Islet precursor cell (in vitro differentiated cells): ENCODE results near the gene PPP1R18.
A peak's percentile ranks its signal among the peaks of the same experiment; 100 is the strongest.
"Not testable (repeated sequence)": the region's sequence is repeated elsewhere in the genome, so short reads cannot be mapped to it uniquely, and the experiment has no call there.

ENCODE experiments used
- DNase-seq: peaks from one replicate; pipeline ENCODE4 v3.0.0-alpha.2; 2018

The PPP1R18 gene

GRCh38 chr6:30719791-30720737 lies 33.6 kb upstream of the PPP1R18 start, which contains the start of gene TUBB:
TUBB (plus strand) TSS chr6:30720352; CDS start chr6:30720507, 155 bp downstream.
- peak; percentile 99 for DNase-seq

DNA sequence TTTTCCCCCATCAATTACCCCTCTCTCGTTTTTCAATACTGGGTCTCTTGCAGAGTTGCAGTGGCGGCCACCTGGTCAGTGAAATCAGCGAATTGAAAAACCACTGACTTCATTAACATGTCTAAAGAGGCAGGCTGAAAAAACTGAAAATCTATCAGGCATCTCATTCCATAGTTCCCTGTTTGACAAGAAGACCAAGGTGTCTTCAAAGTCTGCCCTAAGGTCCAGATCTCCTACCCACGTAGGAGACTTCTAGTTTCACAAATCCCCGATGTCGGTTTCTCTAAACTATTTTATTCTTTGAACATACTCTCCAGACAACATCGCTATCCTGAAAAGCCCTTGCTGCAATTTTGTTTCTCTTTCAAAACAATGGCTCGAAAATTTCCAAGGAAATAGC lies 32.9 kb upstream of the PPP1R18 start:
- no peak for DNase-seq

- not testable (repeated sequence) for DNase-seq
Observed at GRCh38 chr6:30717845-30718720, 31.6 kb upstream of the PPP1R18 start.

GRCh38 chr6:30717129-30717844 lies 30.8 kb upstream of the PPP1R18 start, which contains the start of gene MDC1:
MDC1 (minus strand) TSS chr6:30717281; CDS start chr6:30715175, 2,106 bp downstream.
- peak; percentile 100 for DNase-seq

GRCh38 chr6:30716879-30717128 lies 30.4 kb upstream of the PPP1R18 start:
- no peak for DNase-seq

DNA sequence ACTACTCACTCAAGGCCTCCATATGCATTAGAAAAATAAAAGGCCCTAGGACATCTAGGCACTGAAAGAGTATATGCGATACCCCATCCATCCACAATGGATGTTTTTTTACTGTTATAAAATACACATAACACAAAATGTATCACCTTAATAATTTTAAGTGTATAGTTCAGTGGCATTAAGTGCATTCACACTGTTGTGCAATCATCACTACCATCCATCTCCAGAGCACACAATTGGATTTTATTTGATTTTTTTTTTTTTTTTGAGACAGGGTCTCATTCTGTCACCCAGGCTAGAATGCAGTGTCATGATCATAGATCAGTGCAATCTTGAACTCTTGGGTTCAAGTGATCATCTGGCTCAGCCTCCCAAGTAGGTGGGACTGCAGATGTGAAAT lies 27.8 kb upstream of the PPP1R18 start:
- no peak for DNase-seq

GRCh38 chr6:30712441-30712945 lies 26.0 kb upstream of the PPP1R18 start:
- no peak for DNase-seq

DNA sequence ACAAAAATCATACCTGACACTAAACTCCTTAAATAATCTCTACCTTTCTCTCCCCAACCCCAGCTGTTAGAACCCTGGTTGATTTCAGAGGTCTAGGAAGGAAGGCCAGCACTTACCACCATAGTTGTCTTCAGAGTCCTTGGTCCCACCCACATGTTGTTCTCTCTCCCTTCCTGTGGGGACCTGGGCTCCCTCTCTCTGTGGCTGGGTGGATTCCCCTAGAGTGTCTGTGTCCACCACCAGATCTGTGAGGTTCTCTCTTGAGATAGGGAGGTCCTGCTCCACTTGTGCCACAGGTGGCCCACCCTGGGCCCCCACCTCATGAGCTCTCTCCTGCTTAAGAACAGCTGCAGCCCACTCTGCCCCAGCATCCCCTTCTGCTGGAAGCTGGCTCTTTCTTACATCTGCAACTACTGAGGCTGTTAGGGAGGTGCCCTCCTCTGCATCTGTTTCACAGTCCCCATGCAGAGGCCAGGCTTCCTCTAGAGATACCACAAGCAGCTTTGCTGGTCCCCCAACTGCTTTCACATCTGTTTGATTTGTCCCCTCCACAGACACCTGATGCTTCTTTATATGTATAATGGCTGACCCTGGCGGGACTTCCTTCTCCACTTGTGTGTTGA lies 25.4 kb upstream of the PPP1R18 start:
- DNase-seq = no peak

- DNase-seq = no peak
Observed at GRCh38 chr6:30709101-30709868, 22.8 kb upstream of the PPP1R18 start.

DNA sequence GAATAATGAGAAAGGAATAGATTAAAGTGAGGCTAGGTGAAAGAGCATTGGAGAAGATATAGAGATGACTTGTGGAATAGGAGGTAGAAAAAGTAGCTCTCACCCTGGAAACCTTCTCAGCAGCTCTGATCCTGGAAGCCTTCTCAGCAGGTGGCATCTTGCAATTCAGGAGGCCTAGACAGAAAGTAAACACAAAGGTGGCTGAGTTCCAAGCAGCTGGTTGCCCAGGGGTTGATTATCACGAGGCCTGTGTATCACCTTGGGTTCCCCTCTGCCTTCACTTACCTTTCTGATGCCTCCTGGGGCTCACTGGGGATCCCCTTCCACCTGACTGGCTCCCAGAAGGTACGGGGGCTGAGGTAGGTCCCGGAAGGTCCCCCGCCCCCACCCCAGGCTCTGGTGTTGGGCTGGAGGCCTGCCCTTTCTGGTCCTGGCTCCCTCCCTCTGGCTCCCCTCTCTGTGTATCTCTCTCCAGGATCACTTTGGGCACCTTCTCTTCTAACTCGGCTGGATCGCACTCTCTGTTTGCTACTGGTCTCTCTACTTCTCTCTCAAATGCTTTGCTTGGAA lies 20.9 kb upstream of the PPP1R18 start:
- DNase-seq = no peak

DNA sequence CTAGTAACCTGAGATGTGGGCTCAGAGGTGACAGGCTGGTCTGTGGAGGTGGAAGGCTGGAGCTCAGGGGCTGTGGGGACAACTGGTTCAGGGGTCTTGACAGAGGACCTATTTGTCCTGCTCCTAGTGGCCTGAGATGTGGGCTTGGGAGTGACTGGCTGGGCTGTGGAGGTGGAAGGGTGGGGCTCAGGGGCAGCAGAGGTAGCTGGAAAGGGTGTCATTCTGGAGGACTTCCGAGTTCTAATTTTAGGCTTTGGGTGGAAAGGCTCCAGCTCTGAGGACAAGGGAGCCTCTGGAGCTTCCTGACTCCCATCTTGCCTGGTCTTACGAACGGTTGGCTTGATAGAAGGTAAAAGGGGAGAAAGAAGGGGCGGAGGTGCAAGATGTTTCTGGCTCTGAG lies 19.2 kb upstream of the PPP1R18 start:
- DNase-seq = no peak

DNA sequence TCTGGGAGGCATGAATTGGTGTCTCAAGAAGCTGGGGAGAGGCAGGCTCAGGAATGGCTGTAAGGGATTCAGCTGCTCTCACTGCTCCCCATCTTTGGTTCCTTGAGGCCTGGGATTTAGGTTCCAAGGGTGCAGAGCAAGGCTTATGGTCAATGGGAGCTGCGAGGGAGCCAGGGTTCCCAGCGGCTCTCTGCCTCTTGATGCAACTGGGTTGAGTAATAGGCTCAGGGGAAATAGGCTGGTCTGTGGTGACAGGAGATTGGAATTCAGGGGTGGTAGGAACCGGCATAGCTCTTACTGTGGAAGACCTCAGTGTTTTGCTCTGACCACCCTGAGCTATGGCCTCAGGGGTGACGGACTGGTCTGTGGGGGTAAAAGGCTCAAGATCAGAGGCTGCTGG lies 17.4 kb upstream of the PPP1R18 start:
- DNase-seq = no peak

DNA sequence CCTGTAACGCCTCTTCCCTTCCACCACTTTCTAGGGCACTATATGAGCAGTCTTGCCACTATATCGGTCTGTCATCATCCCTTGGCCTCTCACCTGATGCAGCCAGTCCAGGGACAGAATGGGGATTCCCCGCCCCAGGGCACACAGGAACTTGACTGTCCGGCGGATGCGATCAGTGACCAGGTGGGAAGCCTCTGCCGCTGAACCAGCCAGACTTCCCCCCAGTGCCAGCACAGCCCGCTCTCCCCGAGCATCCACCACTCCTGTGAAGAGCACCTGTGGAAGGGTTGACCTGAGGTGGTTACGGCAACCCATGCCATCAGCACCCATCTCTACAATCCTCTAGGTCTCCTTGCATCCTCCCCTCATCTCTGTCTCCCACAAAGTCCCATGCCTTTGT lies 16.6 kb upstream of the PPP1R18 start:
- DNase-seq = no peak

GRCh38 chr6:30700340-30700739 lies 13.9 kb upstream of the PPP1R18 start:
- DNase-seq = peak; percentile 80

- no peak for DNase-seq
Observed at GRCh38 chr6:30696432-30696831, 10.0 kb upstream of the PPP1R18 start.

- peak; percentile 83 for DNase-seq
Observed at GRCh38 chr6:30691208-30691847, 4.9 kb upstream of the PPP1R18 start.

- DNase-seq = peak; percentile 93
Observed at GRCh38 chr6:30690403-30691207, 4.2 kb upstream of the PPP1R18 start, which contains the start of gene NRM. NRM (minus strand) TSS chr6:30690984; CDS start chr6:30690974, 10 bp downstream.

DNA sequence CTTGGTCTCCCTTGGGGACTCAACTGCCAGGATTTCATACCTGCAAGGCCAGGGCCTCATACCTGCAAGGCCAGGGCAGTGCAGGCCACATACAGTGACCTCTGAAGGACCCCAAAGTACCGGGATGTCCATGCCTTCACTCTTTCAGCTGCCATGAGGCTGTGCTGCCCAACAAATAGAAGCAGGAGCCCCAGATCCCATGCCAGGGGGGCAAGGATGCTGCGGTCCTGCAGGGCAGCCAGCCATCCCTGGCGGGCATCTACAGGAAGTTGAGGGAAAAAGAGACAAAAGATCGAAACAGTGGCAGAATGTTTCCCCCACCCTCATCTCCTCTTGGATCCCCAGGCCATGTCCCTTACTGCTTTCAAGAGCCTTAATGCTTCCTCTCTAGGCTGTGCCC lies 3.5 kb upstream of the PPP1R18 start:
- no peak for DNase-seq

DNA sequence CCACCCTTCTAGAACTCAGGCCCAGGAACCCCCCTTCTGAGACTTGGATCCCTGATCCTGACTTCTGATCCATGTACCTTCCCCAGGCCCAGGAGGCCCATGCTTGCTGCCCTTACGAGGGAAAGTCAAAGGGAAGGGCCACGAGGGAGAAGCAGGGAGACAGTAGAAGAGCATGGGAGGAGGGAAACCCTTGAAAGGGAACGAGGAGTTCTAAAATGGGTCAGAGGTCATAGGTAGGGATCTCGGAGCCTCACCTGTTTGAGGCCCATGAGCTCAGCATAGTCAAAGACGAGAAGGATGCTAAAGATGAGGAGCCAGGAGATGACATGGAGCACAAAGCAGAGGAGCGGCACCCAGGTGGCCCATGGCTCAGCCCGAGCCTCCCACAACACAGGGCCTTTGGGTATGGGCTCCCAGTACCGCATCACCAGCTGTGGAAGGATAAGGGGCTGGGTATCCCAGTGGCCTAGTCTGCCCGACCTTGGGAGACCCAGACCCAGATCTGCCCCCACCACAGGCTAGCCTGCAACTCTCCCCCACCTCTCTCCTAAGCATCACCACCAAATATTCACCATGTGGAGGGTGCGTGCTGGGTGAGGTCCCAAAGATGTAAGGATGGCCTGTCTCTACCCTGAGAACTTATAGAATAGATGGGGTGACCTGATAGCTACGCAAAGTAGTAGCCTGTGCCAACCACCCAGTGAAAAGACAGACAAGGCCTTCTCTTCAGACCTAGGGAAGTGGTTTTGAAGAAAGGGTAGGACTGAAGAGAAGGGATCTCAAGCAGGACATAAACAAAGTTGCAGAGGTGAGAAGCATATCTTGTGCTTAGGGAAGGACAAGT lies 2.8 kb upstream of the PPP1R18 start:
- no peak for DNase-seq
